ENCODE measurements around the gene RNF225. TPM values are rescaled to one million over a fixed set of nuclear protein-coding genes. Genes with fewer than 3 reads are reported as not detected.

Gene RNF225
- total and polyA plus RNA-seq, 2 of the 13 experiments (the other 11 are each of a cell fraction or from before 2014, with no cell fraction given) = not detected

DNA sequence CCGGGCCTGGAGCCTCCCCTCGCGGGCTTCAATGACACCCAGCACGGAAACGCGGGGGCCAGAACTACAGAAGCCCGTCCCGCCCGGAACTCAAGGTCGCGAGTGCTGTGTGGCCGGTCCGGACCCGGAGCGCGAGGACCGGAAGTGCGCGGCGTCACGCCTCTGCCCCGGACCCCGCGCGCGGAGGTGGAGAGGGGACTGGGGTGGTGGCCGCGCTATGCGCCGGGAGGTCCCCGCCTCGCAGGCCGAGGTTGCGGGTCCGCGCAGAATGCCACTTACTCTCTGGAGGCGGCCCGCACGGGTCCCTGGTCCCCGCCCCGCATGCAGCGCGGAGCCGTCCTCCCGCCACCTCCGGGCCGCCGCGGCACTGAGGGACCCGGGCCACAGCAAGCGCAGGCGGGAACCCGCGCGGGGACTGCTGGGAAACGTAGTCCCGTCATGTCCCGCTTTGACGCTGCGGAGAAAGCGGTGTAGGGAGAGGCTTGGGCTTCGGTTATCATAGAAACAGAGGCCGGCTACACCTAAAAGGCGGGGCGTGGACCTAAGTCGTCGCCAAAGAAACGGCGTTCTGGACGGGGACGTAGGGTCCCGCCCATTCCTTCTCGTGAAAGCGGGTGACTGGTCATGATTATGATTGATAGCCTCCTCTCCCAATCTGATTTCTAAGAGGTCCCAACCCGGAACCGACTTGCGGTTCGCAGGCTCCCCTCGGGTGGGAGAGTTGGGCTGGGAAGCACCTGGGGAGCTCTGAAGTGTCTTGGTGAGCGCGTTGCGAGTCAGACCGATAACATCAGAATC is 14.6 kb upstream of the RNF225 start, which contains the start of gene ZNF837 (continued):
- TF ChIP-seq NFATC3 (CRISPR knock-in tag; IDR thresholded peaks at IDR 0.05) (no peak), ZNF546 (CRISPR knock-in tag; conservative IDR thresholded peaks at IDR 0.05) (0 out of 2 replicates have a peak, but pooled peaks have one; percentile 45), ZMYM2 (CRISPR knock-in tag; IDR thresholded peaks at IDR 0.05) (no peak), RXRB (CRISPR knock-in tag; IDR thresholded peaks at IDR 0.05; ENCODE audit: borderline replicate concordance) (peak; percentile 61; the same call in 1 of the 2 replicates), MZF1 (CRISPR knock-in tag; IDR thresholded peaks at IDR 0.05; ENCODE audit: borderline replicate concordance) (no peak), NPAS2 (CRISPR knock-in tag; IDR thresholded peaks at IDR 0.05; ENCODE audit: borderline replicate concordance) (no peak), ATF3 (CRISPR knock-in tag; IDR thresholded peaks at IDR 0.05) (peak; percentile 71), ZNF441 (CRISPR knock-in tag; IDR thresholded peaks at IDR 0.05; ENCODE audit: borderline replicate concordance) (0 out of 2 replicates have a peak, but pooled peaks have one; percentile 33), SNRNP70 (IDR thresholded peaks at IDR 0.05; ENCODE audit: low read depth, low read length) (no peak), MYNN (CRISPR knock-in tag; IDR thresholded peaks at IDR 0.05; ENCODE audit: low read depth) (no peak), SIX1 (CRISPR knock-in tag; IDR thresholded peaks at IDR 0.05; ENCODE audit: borderline replicate concordance) (no peak), ZBTB42 (CRISPR knock-in tag; IDR thresholded peaks at IDR 0.05) (peak; percentile 60; the same call in 1 of the 2 replicates), PREB (CRISPR knock-in tag; IDR thresholded peaks at IDR 0.05) (0 out of 2 replicates have a peak, but pooled peaks have one; percentile 61), HNF1A (IDR thresholded peaks at IDR 0.05; ENCODE audit: low read depth) (no peak), HNF1A (CRISPR knock-in tag; IDR thresholded peaks at IDR 0.05; ENCODE audit: borderline replicate concordance) (peak; percentile 79; the same call in 1 of the 2 replicates), FOXA3 (CRISPR knock-in tag; IDR thresholded peaks at IDR 0.05) (peak; percentile 52; the same call in 1 of the 2 replicates), CTCF (CRISPR knock-in tag; IDR thresholded peaks at IDR 0.05) (peak; percentile 46), YEATS4 (CRISPR knock-in tag; IDR thresholded peaks at IDR 0.05; ENCODE audit: borderline replicate concordance) (peak; percentile 96), ZNF12 (CRISPR knock-in tag; IDR thresholded peaks at IDR 0.05) (peak; percentile 49; the same call in 1 of the 2 replicates), IKZF4 (CRISPR knock-in tag; IDR thresholded peaks at IDR 0.05; ENCODE audit: borderline replicate concordance, low read depth, not compliant biosample characterization) (no peak)
- TF ChIP-seq, protein P1, sequence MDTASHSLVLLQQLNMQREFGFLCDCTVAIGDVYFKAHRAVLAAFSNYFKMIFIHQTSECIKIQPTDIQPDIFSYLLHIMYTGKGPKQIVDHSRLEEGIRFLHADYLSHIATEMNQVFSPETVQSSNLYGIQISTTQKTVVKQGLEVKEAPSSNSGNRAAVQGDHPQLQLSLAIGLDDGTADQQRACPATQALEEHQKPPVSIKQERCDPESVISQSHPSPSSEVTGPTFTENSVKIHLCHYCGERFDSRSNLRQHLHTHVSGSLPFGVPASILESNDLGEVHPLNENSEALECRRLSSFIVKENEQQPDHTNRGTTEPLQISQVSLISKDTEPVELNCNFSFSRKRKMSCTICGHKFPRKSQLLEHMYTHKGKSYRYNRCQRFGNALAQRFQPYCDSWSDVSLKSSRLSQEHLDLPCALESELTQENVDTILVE (CRISPR knock-in tag; IDR thresholded peaks at IDR 0.05) = peak; percentile 90
